Measurements from ENCODE around the gene CAPN11. TPM values are rescaled to one million over a fixed set of nuclear protein-coding genes. Genes with fewer than 3 reads are reported as not detected.

The CAPN11 gene
- total and polyA plus RNA-seq, 9 of the 15 experiments (the other 6 are each of a cell fraction or from before 2014, with no cell fraction given), result 0.03 to 0.61 (median 0.17) TPM; not detected in 1

DNA sequence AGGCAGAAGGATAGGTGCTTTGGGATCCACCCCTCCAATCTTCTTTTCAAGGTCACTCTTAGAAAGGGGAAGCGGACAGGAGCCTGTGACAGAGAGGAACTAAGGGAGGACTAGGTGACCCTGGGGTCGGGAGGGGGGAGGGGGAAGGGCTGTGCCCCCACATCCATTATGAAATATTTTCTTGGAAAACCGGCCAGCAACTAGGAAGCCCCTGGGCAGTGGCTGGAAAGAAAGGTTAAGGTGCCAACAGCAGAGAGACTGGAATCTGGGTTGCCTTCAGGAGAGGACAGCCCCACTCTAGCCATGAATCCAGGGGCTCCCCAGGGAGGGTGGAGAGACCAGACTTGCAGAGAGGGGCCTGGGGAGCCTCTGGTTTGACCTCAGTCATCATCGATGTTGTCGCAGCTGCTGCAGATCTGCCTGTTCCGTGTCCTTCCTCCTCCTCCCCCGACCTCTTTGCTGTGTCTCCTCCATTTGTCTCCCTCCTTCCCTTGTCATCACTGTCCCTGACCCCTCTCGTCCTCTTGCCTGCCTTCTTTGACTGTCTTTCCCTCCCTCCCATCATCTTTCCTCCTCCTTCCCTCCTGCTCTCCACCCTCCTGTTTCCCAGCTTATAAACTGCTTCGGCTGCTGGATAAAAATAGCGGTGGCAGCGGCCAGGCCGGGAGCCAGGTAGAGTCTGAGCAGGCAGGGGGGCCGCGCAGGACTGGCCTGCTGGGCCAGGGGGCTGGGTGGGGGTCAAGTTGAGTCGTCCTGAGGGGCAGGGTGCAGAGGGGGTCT, 67.9 kb downstream of the CAPN11 start (continued):
- TF ChIP-seq, protein P1, sequence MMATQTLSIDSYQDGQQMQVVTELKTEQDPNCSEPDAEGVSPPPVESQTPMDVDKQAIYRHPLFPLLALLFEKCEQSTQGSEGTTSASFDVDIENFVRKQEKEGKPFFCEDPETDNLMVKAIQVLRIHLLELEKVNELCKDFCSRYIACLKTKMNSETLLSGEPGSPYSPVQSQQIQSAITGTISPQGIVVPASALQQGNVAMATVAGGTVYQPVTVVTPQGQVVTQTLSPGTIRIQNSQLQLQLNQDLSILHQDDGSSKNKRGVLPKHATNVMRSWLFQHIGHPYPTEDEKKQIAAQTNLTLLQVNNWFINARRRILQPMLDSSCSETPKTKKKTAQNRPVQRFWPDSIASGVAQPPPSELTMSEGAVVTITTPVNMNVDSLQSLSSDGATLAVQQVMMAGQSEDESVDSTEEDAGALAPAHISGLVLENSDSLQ (IDR thresholded peaks at IDR 0.05), result peak; percentile 46; the same call in 1 of the 2 replicates
- TF ChIP-seq RAD51 (IDR thresholded peaks at IDR 0.05; ENCODE audit: borderline replicate concordance, low read depth) (no peak), ZC3H4 (CRISPR knock-in tag; IDR thresholded peaks at IDR 0.05; ENCODE audit: borderline replicate concordance) (no peak), SRSF7 (optimal IDR thresholded peaks at IDR 0.05; ENCODE audit: low read depth, low read length) (no peak), NRF1 (conservative IDR thresholded peaks at IDR 0.05 in 1 of 2, IDR thresholded peaks at IDR 0.05 in 1 of 2) (0 out of 4 replicates have a peak, but pooled peaks of 1 of the 2 experiments have one; percentile 2), ARID2 (IDR thresholded peaks at IDR 0.05) (0 out of 2 replicates have a peak, but pooled peaks have one; percentile 21), L3MBTL2 (IDR thresholded peaks at IDR 0.05) (no peak), TOE1 (IDR thresholded peaks at IDR 0.05; ENCODE audit: borderline replicate concordance) (no peak), TOE1 (CRISPR knock-in tag; IDR thresholded peaks at IDR 0.05; ENCODE audit: borderline replicate concordance, low read depth) (no peak), SPI1 (IDR thresholded peaks at IDR 0.05; ENCODE audit: borderline replicate concordance, low read depth, low read length) (peak; percentile 97), ZSCAN32 (CRISPR knock-in tag; IDR thresholded peaks at IDR 0.05) (no peak), ETV6 (IDR thresholded peaks at IDR 0.05; ENCODE audit: borderline replicate concordance in 1 of 2, low read depth in 2 of 2, low read length in 1 of 2) (0 out of 4 replicates have a peak, but pooled peaks of 1 of the 2 experiments have one; percentile 8), ETV6 (CRISPR knock-in tag; IDR thresholded peaks at IDR 0.05; ENCODE audit: borderline replicate concordance) (no peak), MAZ (CRISPR knock-in tag; conservative IDR thresholded peaks at IDR 0.05 in 1 of 2, IDR thresholded peaks at IDR 0.05 in 1 of 2) (no peak; a peak in 1 of 4 replicates)
- TF ChIP-seq, protein P2, sequence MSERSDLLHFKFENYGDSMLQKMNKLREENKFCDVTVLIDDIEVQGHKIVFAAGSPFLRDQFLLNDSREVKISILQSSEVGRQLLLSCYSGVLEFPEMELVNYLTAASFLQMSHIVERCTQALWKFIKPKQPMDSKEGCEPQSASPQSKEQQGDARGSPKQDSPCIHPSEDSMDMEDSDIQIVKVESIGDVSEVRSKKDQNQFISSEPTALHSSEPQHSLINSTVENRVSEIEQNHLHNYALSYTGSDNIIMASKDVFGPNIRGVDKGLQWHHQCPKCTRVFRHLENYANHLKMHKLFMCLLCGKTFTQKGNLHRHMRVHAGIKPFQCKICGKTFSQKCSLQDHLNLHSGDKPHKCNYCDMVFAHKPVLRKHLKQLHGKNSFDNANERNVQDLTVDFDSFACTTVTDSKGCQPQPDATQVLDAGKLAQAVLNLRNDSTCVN (CRISPR knock-in tag; IDR thresholded peaks at IDR 0.05), result peak; percentile 61; the same call in 1 of the 2 replicates
- TF ChIP-seq, protein P3, sequence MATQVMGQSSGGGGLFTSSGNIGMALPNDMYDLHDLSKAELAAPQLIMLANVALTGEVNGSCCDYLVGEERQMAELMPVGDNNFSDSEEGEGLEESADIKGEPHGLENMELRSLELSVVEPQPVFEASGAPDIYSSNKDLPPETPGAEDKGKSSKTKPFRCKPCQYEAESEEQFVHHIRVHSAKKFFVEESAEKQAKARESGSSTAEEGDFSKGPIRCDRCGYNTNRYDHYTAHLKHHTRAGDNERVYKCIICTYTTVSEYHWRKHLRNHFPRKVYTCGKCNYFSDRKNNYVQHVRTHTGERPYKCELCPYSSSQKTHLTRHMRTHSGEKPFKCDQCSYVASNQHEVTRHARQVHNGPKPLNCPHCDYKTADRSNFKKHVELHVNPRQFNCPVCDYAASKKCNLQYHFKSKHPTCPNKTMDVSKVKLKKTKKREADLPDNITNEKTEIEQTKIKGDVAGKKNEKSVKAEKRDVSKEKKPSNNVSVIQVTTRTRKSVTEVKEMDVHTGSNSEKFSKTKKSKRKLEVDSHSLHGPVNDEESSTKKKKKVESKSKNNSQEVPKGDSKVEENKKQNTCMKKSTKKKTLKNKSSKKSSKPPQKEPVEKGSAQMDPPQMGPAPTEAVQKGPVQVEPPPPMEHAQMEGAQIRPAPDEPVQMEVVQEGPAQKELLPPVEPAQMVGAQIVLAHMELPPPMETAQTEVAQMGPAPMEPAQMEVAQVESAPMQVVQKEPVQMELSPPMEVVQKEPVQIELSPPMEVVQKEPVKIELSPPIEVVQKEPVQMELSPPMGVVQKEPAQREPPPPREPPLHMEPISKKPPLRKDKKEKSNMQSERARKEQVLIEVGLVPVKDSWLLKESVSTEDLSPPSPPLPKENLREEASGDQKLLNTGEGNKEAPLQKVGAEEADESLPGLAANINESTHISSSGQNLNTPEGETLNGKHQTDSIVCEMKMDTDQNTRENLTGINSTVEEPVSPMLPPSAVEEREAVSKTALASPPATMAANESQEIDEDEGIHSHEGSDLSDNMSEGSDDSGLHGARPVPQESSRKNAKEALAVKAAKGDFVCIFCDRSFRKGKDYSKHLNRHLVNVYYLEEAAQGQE (IDR thresholded peaks at IDR 0.05; ENCODE audit: borderline replicate concordance), result no peak
- TF ChIP-seq, protein P3 (CRISPR knock-in tag; IDR thresholded peaks at IDR 0.05; ENCODE audit: low read depth), result no peak

Data from K562 (cell line).